DMS 273 (cell line): ENCODE measurements around the gene BCL6B.
A peak's percentile ranks its signal among the peaks of the same experiment; 100 is the strongest.
"Not testable (repeated sequence)": the region's sequence is repeated elsewhere in the genome, so short reads cannot be mapped to it uniquely, and the experiment has no call there.

Source experiments
- DNase-seq: peaks from one replicate; lab custom pipeline; 2025; ENCODE audit not compliant: unreplicated experiment; lab: John Stamatoyannopoulos, UW

Gene BCL6B, protein sequence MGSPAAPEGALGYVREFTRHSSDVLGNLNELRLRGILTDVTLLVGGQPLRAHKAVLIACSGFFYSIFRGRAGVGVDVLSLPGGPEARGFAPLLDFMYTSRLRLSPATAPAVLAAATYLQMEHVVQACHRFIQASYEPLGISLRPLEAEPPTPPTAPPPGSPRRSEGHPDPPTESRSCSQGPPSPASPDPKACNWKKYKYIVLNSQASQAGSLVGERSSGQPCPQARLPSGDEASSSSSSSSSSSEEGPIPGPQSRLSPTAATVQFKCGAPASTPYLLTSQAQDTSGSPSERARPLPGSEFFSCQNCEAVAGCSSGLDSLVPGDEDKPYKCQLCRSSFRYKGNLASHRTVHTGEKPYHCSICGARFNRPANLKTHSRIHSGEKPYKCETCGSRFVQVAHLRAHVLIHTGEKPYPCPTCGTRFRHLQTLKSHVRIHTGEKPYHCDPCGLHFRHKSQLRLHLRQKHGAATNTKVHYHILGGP

DNA sequence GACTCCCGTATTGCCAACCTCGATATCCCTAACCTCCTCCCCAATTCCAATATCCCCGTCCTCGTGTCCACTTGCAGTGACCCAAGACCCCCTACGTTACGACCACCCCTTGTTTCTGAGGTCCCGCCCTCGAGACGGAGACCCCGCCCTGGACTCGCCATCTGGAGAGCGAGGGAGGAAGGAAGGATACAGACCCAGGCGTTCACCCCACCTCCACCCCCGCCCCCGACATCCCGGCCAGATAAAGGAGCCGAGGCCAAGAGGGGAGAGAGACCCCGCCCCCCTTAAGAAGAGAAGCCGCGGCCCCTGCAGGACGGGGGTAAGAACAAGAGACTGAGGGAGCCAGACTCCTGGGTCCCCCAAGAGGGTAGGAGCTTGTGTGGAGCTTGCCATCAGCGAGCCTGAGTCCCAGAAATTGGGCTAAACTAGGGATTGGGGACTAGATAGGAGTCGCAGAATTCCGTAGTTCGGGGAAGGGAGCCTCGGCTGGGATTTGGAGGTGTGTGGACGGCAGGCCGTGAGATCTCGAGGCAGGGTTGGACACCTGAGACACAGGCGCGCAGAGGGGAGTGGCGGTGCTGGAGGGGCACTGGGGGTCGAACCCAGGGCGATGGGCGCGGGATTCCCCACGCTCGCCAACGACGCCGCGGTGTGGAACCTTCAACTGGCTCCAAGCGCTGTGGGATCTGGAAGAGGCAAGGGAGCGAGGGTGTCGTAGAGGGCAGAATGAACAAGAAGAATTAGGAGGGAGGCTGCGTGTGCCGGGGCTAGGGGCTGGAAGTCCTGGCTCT lies at the start of gene BCL6B:
Gene BCL6B (plus strand): TSS at position 270 of the 791 bp plus-strand sequence. CDS start 622 bp downstream, outside the sequence.
- no peak for DNase-seq

DNA sequence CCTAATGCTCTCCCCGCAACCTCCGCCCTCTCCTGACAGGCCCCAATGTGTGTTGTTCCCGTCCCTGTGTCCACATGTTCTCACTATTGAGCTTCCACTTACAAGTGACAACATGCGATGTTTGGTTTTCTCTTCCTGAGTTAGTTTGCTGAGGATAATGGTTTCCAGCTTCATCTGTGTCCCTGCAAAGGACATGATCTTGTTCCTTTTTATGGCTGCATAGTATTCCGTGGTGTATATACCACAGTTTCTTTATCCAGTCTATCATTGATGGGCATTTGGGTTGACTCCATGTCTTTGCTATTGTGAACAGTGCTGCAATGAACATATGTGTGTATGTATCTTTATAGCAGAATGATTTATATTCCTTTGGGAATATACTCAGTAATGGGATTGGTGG lies 43.4 kb upstream of the BCL6B start:
- DNase-seq: not testable (repeated sequence)

DNA sequence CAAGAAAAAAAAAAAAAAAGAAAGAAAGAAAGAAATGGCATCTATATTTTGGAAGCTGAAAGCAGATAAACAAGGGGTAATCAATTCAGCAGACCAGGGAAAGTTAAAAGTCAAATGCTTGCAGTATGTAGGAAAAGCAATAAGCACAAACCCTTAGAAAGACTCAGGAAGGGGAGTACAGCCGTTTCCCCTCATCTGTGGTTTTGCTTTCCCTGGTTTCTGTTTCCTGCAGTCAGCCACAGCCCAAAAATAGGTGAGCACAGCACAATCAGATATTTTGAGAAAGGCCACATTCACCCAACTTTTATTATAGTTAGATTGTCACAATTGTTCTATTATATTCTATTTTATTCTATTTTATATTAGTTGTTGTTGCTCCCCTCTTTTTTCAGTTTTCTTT lies 41.4 kb upstream of the BCL6B start:
- DNase-seq: no peak

DNA sequence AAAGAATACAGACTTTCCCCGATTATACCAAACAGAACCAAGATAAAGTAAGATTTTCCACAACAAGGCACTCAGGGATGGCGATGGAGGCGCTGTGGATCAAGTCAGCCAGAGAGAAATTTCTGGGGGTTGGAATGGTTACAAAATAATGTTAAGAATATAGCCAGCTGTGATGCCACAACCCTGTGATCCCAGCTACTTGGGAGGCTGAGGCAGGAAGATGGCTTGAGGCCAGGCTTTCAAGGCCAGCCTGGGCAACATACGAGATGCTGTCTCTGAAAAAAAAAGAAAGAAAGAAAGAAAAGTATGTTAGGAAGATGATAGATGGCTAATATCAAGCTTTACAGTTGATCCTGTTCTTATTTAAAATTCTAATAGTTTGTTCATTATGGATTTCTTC lies 37.6 kb upstream of the BCL6B start:
- DNase-seq: no peak

DNA sequence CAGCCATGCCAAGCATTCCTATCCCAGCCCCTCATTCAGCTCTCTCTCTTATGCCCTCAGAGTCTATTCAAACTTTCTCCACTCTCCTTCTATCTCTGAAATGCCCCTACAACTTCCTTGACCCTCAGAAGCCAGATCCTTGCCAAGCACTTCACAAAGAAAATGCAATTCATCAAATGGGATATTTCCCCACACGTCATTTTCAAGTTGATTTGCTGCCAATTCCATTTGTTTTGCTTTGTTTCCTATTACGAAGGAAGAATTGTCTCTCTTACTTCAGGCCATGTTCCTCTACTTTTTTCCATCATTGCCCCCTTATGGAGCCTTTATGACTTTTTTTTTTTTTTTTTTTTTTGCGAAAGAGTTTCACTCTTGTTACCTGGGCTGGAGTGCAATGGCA lies 36.2 kb upstream of the BCL6B start:
- DNase-seq: no peak

DNA sequence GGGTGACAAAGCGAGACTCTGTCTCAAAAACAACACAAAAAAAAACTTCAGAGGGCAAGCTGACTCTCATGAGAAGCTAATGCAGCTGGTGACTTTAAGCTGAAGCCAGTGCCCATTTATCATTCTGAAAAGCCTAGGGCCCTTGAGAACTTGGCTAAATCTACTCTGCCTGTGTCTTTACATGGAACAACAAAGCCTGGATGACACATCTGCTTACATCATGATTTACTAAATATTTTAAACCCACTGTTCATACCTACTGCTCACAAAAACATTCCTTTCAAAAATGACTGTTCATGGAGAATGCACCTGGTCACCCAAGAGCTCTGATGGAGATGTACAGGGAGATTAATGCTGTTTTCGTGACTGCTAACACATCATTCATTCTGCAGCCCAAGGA lies 33.1 kb upstream of the BCL6B start:
- no peak for DNase-seq

DNA sequence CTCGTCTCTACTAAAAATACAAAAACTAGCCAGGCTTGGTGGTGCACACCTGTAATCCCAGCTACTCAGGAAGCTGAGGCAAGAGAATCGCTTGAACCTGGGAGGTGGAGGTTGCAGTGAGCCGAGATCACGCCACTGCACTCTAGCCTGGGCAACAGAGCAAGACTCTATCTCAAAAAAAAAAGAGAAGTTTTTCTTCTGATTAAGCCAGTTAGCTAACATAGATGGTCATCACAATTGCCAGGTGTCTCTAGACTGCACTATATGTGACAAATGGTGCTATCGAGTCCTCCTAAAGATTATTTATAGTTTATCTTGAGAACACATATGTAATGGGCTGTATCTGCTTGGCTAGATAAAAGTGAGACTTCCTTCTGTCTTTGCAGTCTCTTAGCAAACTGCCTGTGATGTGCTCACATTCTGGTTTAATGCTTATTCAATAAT lies 29.2 kb upstream of the BCL6B start:
- not testable (repeated sequence) for DNase-seq

DNA sequence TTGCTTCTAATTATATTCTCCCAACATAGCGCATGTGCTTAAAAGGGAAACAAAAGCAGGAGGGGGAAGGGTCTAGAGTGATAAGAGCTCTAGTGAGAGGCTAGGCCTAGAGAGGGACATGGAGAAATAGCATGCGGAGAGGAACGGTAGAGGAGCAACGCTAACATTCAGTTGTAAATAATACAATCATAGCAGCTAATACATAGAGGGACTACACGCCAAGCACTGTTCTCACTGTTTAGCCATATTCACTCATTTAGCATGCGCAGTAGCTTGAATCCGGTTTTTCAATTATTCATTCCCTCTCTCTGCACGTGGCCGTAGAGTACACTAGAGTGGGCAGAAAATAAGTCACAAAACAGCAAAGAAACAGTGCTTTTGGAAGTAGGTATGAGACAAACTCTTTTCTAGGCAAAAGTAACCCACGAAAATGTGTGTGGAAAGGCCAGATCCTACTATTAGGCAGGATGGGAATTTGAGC lies 28.7 kb upstream of the BCL6B start:
- DNase-seq: no peak

DNA sequence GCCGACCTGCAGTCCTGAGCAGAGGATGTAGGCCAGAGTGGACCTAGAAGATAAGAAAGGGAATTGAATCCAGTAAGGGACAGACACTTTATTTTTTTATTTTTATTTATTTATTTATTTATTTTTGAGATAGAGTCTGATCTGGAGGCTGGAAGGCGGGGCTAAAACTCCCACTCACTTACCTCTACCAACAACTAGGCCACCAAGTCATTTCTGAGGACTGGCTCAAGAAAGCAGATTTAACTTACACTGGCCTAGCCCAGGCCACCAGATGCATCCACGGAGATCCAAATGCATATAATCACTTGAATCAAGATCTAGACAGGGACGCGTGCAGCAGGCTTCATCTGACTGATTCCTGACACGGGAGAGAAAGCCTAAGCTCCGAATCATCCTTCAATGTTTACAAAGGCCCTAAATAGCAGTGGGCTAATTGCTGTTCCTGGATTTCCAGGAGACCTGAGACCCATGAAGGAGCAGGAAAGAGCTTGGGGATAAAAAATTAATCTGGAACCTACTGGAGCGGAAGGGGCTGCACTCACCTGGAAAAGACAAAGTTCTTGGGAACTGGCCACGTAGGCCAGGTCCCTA lies 28.1 kb upstream of the BCL6B start:
- no peak for DNase-seq

DNA sequence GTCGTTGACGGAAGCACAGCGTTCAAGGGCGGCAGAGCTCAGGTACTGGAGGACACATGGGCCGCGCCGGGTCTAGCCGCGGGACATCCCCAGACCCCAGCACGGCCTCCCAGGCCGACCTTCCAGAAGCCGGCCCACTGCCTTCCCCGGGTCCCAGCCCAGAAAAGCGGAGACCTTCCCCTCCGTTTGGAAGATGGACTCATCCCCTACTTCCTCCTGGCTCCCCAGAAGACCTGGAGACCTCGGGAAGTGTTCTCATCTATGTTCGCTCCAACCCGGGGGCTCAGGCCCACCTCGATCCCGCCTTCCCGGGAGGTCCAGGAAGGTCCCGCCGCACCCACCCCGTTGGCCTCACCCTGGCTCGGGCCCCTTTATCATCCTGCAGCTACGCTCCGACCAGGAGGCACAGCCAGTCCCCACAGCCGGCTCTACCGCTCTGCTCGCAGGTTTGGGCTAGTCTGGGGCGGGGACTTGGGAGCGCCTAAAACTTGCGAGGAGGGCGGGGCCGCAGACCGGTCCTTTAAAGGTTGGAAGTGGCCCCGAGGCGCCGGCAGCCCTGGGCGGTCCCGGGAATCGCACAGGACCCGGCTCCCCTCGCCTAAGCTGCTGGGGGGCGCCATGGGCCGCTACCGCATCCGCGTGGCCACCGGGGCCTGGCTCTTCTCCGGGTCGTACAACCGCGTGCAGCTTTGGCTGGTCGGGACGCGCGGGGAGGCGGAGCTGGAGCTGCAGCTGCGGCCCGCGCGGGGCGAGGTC lies 27.2 kb upstream of the BCL6B start, which contains the start of gene ALOX12:
Gene ALOX12 (plus strand): TSS at position 550 of the 756 bp plus-strand sequence. CDS start 69 bp downstream, at position 619.
- no peak for DNase-seq

DNA sequence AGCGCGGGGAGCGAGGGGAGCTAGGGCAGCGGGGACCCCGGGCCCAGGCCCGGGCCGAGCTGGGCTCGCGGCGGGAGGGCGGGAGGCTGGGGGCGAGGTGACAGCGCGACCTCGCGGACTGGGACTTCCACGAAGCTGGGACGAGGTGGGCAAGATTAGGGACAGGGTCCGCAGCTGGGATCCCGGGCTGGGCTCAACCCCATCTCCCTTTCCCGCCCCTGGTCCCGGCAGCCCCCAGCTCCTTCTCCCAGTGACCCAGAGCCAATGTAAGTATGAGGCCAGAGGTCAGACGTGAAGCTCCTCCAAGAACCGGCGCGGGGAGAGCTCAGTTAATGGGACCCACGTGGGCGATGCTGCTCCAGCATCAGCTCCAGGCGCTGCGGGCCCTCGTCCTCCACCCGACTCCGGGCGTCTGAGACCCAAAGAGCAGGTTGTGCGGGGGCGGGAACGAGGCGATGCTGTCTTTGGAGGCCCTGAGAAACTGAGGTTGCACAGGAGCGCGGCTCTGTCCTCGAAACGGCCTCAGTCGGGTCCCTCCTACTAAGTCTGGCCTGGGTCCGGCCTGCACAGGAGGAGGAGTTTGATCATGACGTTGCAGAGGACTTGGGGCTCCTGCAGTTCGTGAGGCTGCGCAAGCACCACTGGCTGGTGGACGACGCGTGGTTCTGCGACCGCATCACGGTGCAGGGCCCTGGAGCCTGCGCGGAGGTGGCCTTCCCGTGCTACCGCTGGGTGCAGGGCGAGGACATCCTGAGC lies 26.4 kb upstream of the BCL6B start:
- DNase-seq: no peak

DNA sequence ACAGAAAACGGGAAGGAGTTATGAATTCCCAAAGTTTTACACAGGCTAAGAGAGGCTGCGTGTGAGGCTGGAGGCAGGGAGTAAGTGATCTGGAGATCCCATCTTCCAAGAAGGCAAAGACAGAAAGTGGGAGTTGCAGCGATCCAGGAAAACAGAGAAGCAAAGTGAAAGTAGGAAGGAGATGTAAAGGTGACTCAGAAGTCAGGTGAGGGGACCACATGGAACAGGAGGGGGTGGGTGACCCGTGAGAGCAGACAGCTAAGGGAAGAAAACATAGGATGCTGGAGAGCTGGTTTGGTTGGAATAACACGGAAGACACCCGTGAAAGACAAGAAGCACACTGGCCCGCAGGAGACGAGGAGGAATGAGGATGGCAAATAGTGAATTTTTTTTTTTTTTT lies 25.7 kb upstream of the BCL6B start:
- no peak for DNase-seq

DNA sequence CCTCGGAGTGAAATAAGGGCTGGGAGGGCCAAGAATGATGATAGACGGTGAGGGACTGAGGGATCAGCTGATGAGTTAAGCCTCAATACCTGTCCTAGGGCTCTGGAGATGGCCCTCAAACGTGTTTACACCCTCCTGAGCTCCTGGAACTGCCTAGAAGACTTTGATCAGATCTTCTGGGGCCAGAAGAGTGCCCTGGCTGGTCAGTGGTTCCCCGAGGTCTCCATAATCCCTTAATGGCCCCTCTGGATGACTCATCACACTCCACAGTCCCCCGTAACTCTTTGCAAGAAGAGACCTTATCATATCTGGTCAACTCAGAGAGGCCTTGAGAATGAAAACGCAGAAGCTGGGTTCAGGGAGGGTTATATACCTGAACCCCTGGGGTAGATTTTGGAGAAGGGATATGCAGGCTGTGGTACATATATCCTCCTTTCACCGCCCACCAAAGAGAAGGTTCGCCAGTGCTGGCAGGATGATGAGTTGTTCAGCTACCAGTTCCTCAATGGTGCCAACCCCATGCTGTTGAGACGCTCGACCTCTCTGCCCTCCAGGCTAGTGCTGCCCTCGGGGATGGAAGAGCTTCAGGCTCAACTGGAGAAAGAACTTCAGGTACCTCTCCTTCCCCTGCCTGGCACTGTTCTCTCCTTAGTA lies 23.9 kb upstream of the BCL6B start:
- no peak for DNase-seq

DNA sequence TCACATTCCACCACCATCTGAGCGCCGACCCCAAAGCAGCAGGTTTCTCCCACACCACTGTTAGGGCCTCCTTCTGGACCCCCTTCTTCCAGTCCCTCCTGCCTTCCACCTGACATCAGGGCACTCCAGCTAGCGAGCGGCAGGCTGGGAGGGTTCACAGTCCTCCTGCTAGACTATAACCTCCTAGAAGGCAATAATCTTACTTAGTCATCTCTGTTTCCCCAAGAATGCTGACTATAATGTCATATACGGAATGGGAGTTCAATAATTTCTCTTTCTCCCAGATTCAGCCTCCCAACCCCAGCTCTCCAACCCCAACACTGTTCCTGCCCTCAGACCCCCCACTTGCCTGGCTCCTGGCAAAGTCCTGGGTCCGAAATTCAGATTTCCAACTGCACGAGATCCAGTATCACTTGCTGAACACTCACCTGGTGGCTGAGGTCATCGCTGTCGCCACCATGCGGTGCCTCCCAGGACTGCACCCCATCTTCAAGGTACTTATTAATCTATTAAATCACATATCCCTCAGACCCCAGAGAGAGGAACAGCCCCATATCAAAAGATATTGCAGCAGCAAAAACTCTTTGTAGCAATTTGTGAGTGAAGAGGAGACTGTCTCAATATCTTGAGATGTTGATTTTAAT lies 21.4 kb upstream of the BCL6B start:
- no peak for DNase-seq

DNA sequence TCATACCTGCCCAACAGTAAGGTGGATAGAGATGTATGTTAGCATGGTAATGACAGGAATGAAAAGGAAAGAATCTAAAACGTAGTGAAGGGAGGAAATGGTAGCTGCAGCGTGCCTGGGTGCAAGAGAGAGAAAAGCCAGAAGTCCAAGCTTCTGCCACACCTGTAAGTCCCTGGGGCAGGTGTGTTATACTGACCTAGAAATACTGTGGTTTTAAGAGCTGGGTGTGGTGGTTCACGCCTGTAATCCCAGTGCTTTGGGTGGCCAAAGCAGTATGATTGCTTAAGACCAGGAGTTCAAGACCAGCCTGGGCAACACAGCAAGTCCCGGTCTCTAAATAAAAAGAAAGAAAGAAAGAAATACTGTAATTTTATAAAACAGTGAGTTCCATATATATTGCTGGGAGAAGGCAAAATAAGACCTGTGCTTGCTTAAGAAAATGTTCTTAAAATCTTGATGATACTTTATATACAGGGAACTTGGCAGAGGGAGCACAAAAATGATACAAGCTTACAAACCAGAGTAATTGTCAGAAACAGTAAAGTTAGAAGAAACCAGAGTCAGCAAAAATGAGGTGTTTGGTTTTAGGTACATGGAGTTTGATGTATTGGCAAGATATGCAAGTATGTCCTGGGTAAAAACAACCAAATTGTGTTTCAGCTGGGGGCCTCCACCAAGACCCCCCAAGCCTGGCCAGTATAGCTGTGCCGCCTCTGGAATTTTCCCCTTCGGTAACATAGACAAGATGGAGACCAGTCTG lies 20.4 kb upstream of the BCL6B start:
- DNase-seq: no peak

DNA sequence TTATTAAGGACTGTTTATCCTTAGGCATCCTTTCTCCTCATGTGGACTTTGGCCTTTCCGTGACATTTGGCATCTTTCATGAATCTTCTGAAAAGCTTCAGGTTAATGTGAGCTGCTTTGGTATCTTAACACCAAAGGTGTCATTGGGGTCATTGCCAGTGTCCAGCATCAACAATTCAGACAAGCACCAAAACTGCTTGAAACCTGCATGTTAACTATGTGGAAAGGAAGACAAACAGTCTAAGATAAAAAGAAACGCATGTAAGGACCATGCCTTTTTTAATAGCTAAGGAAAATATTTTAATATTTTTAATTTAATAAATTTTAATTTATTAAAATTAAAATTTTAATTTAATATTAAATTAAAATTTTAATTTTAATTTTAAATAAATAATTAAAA lies 19.1 kb upstream of the BCL6B start:
- no peak for DNase-seq

DNA sequence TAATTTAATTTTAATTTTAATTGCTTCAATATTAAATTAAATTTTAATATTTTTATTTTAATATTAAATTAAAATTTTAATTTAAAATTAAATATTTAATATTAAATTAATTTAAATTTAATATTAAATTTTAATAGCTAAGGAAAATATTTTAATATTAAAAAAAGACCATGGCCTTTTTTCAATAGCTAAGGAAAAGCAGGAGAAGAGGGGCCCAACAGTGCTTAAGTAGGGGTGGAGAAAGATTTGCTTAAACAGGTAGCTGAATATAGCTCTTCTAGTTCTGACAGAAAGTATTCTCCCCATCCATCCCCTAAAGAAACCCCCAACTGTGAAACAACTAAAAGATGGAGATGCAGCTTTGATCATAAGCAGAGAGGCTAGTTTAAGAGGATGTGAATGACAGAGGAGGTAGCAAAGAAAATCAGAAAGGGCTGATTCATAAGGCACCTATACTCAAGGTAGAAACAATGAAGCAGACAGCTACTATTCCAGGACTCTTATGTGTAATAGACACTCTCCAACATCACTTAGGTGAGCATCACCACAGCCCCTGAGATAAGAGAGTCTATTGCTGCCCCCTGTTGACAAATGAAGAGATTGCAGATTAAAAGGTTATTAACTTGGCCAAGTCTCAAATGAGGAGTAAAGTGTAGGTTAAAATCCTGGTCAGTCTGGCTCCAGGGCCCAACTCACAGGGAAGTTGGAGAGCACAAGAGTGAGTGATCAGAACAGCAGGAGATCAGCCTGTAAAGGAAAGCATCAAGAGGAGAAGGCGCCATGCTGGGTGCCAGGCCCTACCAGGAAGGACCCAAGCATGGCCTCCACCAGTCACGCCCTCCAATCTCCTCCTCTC lies 18.2 kb upstream of the BCL6B start:
- peak; percentile 81 for DNase-seq
